ENCODE data around the gene TCEA2. TPM values are rescaled to one million over a fixed set of nuclear protein-coding genes. Genes with fewer than 3 reads are reported as not detected.

The TCEA2 gene
- total RNA-seq, 3 donors from 2014 or later = 23.9 to 39.4 (median 26.6) TPM

- Histone ChIP-seq H3K27ac (no peak overlapping the region), H3K4me3 (no peak overlapping the region), H3K4me1 (no peaks in the 10 kb centered on the region), H3K9me3 (no peaks in the 10 kb centered on the region), H3K36me3 (peaks cover 2% of the 10 kb centered on the region), H3K27me3 (no peaks in the 10 kb centered on the region)
- intact Hi-C loops (cut with DNase I; ENCODE audit: low total_unique reads) = no loop called here
- TF ChIP-seq POLR2AphosphoS5 (IDR thresholded peaks at IDR 0.05) (no peak), CTCF (IDR thresholded peaks at IDR 0.05) (no peak), POLR2A (IDR thresholded peaks at IDR 0.05) (no peak)
- DNase-seq (ENCODE audit: low spot score in 2 of 2) = no peak
Measured at GRCh38 chr20:64032706-64033624, 30.0 kb upstream of the TCEA2 start.

GRCh38 chr20:64033981-64034493 is 29.0 kb upstream of the TCEA2 start:
- TF ChIP-seq POLR2AphosphoS5 (IDR thresholded peaks at IDR 0.05) = no peak
- TF ChIP-seq CTCF (IDR thresholded peaks at IDR 0.05) = no peak
- TF ChIP-seq POLR2A (IDR thresholded peaks at IDR 0.05) = no peak
- H3K9me3 ChIP-seq = no peaks in the 10 kb centered on the region
- H3K27me3 ChIP-seq = no peaks in the 10 kb centered on the region
- no peaks in the 10 kb centered on the region for H3K36me3 ChIP-seq
- H3K27ac ChIP-seq = peak overlapping the region in 1 of 2 donors; percentile 38
- no peaks in the 10 kb centered on the region for H3K4me1 ChIP-seq
- H3K4me3 ChIP-seq = no peak overlapping the region
- intact Hi-C loops (cut with DNase I; ENCODE audit: low total_unique reads) = no loop called here
- no peak for DNase-seq (ENCODE audit: low spot score in 2 of 2)

GRCh38 chr20:64035066-64035932 is 27.7 kb upstream of the TCEA2 start:
- Histone ChIP-seq H3K27me3 (peaks cover 0 to under 1% of the 10 kb centered on the region in 2 donors), H3K4me3 (no peak overlapping the region), H3K4me1 (no peaks in the 10 kb centered on the region), H3K36me3 (no peaks in the 10 kb centered on the region), H3K27ac (no peak overlapping the region), H3K9me3 (no peaks in the 10 kb centered on the region)
- TF ChIP-seq POLR2A (IDR thresholded peaks at IDR 0.05) = no peak
- TF ChIP-seq POLR2AphosphoS5 (IDR thresholded peaks at IDR 0.05) = no peak
- TF ChIP-seq CTCF (IDR thresholded peaks at IDR 0.05) = no peak
- DNase-seq (ENCODE audit: low spot score in 2 of 2) = no peak
- intact Hi-C loops (cut with DNase I; ENCODE audit: low total_unique reads) = no loop called here

DNA sequence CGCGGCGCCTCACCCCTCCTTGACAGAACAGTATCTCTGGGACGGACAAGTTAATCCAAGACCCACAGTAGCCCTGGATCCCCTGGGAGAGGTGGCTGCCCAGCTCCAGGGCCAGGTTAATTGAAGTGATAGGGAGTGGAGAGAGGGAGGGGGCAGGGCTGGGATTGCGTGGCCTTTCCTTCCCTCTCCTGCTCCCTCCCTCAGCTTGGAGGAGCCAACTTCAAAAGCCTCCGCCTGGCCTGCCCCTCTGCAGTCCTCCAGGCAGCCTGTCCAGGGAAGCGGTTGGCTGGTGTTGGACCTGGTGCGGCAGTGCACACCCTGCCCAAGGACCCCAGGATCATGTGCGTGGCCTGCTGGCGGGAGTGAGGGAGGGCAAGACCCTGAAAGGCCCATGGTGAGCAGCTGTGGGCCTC is 27.1 kb upstream of the TCEA2 start, which contains the start of gene C20orf204:
Gene C20orf204, plus strand, starts transcription at position 250 of the 413 bp plus-strand sequence. Its CDS starts 142 bp downstream, at position 392.
- TF ChIP-seq CTCF (IDR thresholded peaks at IDR 0.05) = no peak
- no peak for TF ChIP-seq POLR2AphosphoS5 (IDR thresholded peaks at IDR 0.05)
- no peak for TF ChIP-seq POLR2A (IDR thresholded peaks at IDR 0.05)
- Histone ChIP-seq H3K9me3 (no peaks in the 10 kb centered on the region), H3K4me1 (no peaks in the 10 kb centered on the region), H3K36me3 (no peaks in the 10 kb centered on the region), H3K4me3 (no peak within 1 kb of the TSS), H3K27ac (no peak within 1 kb of the TSS), H3K27me3 (peaks cover 0 to 5% of the 10 kb centered on the region in 2 donors)
- intact Hi-C loops (cut with DNase I; ENCODE audit: low total_unique reads) = no loop called here
- DNase-seq (ENCODE audit: low spot score in 2 of 2) = no peak
